Osteoblast (primary cell): ENCODE measurements around the gene TPCN2. TPM values are rescaled to one million over a fixed set of nuclear protein-coding genes. Genes with fewer than 3 reads are reported as not detected.

ENCODE experiments used
- DNase-seq: peaks from one replicate; pipeline ENCODE4 v3.0.0; 2011; ENCODE audit warnings: low spot score, mixed read lengths; ENCODE audit not compliant: insufficient read length; ENCODE audit errors: missing footprints
- H2AFZ ChIP-seq: 2 replicates; pipeline ENCODE4 v1.6.0; 2011; ENCODE audit warnings: mild to moderate bottlenecking, low read length
- H3K27ac ChIP-seq: 2 replicates; pipeline ENCODE4 v1.5.1; 2011; ENCODE audit warnings: mild to moderate bottlenecking, low read depth, low read length, moderate library complexity
- H3K27me3 ChIP-seq: 2 replicates; pipeline ENCODE4 v1.6.0; 2012; ENCODE audit warnings: mild to moderate bottlenecking, control low read depth, inconsistent platforms, low read length, moderate library complexity; ENCODE audit not compliant: insufficient read depth
- H3K36me3 ChIP-seq: 2 replicates; pipeline ENCODE4 v1.5.1; 2011; ENCODE audit warnings: mild to moderate bottlenecking, low read length, control low read depth, moderate library complexity; ENCODE audit not compliant: insufficient read depth
- H3K4me1 ChIP-seq: 2 replicates; pipeline ENCODE4 v1.5.1; 2011; ENCODE audit warnings: mild to moderate bottlenecking, low read length, control low read depth, moderate library complexity; ENCODE audit not compliant: insufficient read depth
- H3K4me2 ChIP-seq: 2 replicates; pipeline ENCODE4 v1.6.0; 2011; ENCODE audit warnings: mild to moderate bottlenecking, low read length; ENCODE audit not compliant: insufficient read depth
- H3K4me3 ChIP-seq: fragments of 200-600 bp; sonication (generic); 3 replicates; pipeline ENCODE4 v1.5.1; 2012; ENCODE audit warnings: mild to moderate bottlenecking, low read length, inconsistent platforms; ENCODE audit not compliant: insufficient read depth
- H3K79me2 ChIP-seq: 2 replicates; pipeline ENCODE4 v1.6.0; 2012; ENCODE audit warnings: mild to moderate bottlenecking, low read length, control low read depth, inconsistent platforms; ENCODE audit not compliant: insufficient read depth
- H3K9me3 ChIP-seq: 2 replicates; pipeline ENCODE4 v1.5.1; 2011; ENCODE audit warnings: low read depth, low read length, control low read depth
- H4K20me1 ChIP-seq: 2 replicates; pipeline ENCODE4 v1.6.0; 2012; ENCODE audit warnings: mild to moderate bottlenecking, low read length, control low read depth; ENCODE audit not compliant: insufficient read depth
- total RNA-seq: library from RNA; depleted of rRNA; stranded (reverse); fragments of >200 nt; gene quantifications from 2 replicates; pipeline ENCODE4 v1.2.3, GENCODE V29; 2012
- TF ChIP-seq, protein P1 (sequence below): IDR thresholded peaks from 2 replicates; pipeline ENCODE4 v1.5.1; 2011; ENCODE audit warnings: mild to moderate bottlenecking, low read depth, low read length, moderate library complexity; ENCODE audit errors: extremely low read depth

The TPCN2 gene
- total RNA-seq, 1 donor: 14.1 TPM

GRCh38 chr11:69078508-69078907 is 29.8 kb downstream of the TPCN2 start:
- peaks cover 6% of the 10 kb centered on the region for H4K20me1 ChIP-seq
- no peak for DNase-seq
- TF ChIP-seq, protein P1, sequence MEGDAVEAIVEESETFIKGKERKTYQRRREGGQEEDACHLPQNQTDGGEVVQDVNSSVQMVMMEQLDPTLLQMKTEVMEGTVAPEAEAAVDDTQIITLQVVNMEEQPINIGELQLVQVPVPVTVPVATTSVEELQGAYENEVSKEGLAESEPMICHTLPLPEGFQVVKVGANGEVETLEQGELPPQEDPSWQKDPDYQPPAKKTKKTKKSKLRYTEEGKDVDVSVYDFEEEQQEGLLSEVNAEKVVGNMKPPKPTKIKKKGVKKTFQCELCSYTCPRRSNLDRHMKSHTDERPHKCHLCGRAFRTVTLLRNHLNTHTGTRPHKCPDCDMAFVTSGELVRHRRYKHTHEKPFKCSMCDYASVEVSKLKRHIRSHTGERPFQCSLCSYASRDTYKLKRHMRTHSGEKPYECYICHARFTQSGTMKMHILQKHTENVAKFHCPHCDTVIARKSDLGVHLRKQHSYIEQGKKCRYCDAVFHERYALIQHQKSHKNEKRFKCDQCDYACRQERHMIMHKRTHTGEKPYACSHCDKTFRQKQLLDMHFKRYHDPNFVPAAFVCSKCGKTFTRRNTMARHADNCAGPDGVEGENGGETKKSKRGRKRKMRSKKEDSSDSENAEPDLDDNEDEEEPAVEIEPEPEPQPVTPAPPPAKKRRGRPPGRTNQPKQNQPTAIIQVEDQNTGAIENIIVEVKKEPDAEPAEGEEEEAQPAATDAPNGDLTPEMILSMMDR: no peak

DNA sequence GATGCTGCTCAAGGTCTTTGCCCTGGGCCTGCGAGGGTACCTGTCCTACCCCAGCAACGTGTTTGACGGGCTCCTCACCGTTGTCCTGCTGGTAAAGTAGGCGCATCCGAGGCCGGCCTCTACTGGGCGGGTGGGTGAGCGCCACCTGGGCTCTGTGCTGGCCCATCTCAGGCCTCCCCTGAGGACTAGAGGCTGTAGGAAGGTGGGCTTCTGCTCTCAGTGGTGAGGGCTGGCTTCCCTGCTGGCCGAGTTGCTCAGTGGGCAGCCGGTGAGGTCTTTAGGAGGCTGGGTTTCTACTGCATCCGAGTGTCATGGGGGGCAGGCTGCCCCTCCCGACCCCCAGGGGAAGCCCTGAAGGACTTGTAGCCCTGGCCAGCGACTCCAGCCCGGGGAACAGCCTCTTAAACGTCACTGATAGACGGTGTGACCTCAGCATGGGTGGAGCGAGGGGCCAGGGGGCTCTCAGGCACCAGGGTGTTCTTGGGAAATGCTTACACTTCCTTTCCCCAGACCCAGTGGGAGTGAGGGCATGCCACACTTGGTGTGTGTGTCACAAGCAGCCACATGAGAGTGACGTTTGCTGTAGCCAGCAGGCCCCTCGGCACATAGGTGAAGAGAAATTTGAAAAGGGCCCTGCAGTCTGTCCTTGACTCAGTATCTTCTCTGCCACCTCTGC is 30.3 kb downstream of the TPCN2 start:
- no peaks in the 10 kb centered on the region for H3K79me2 ChIP-seq
- TF ChIP-seq, protein P1: no peak

More at GRCh38 chr11:69078508-69078907, 29.8 kb downstream of the TPCN2 start:
- Histone ChIP-seq H3K4me2 (no peak overlapping the region), H2AFZ (no peak overlapping the region), H3K4me3 (no peak overlapping the region), H3K9me3 (no peaks in the 10 kb centered on the region), H3K79me2 (no peaks in the 10 kb centered on the region), H3K27ac (no peak overlapping the region), H3K4me1 (peaks cover 34% of the 10 kb centered on the region), H3K36me3 (peaks cover 6% of the 10 kb centered on the region), H3K27me3 (no peaks in the 10 kb centered on the region)

GRCh38 chr11:69079661-69080256 is 31.0 kb downstream of the TPCN2 start:
- H3K27me3 ChIP-seq: no peaks in the 10 kb centered on the region
- H3K36me3 ChIP-seq: peaks cover 5% of the 10 kb centered on the region
- H3K9me3 ChIP-seq: no peaks in the 10 kb centered on the region
- no peak for DNase-seq
- peak overlapping the region; percentile 28 for H3K4me3 ChIP-seq
- H3K4me2 ChIP-seq: no peak overlapping the region
- peaks cover 6% of the 10 kb centered on the region for H4K20me1 ChIP-seq
- no peaks in the 10 kb centered on the region for H3K79me2 ChIP-seq
- H2AFZ ChIP-seq: no peak overlapping the region
- TF ChIP-seq, protein P1: no peak
- peaks cover 30% of the 10 kb centered on the region for H3K4me1 ChIP-seq
- peak overlapping the region; percentile 73 for H3K27ac ChIP-seq

More for the DNA sequence above, 30.3 kb downstream of the TPCN2 start:
- peaks cover 6% of the 10 kb centered on the region for H4K20me1 ChIP-seq
- DNase-seq: no peak
- H3K4me1 ChIP-seq: peaks cover 34% of the 10 kb centered on the region
- no peak overlapping the region for H2AFZ ChIP-seq
- no peaks in the 10 kb centered on the region for H3K9me3 ChIP-seq
- H3K4me2 ChIP-seq: no peak overlapping the region
- no peak overlapping the region for H3K27ac ChIP-seq
- H3K27me3 ChIP-seq: no peaks in the 10 kb centered on the region
- peaks cover 5% of the 10 kb centered on the region for H3K36me3 ChIP-seq
- no peak overlapping the region for H3K4me3 ChIP-seq

DNA sequence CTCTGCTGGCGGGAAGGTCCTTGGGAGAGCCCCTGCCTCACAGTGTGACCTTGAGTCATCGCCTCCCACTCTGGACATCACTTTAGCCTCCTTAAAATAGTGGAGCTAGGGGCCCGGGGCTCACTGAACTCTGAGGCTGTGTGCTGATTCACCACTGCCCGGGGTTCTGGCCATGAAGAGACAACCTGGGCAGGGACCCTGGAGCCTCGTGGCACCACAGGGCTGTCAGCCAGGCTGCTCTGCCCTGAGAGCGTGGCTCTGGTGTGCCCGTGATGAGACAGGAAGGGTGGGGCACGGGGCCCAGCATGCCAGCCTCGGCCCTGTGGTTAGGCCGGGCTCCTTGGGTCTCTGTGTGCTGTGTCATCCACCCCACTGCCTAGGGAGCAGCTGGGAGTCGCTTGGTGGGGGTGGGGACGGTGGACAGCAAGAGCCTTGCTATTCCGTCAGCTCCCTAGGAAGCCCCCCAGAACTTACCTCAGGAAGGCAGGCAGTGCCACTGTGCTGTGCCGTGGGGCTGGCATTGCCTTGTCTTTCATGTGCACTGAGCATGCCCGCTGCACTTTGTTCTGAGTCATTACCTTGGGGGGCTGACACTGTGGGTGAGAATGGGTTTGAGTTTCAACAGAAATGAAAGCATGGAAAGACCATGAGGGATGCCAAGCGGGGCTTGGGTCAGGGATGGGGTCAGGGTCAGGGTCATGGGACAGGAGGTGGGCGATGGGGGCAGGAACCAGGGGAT is 31.7 kb downstream of the TPCN2 start:
- Histone ChIP-seq H3K27me3 (no peaks in the 10 kb centered on the region), H3K4me2 (peak overlapping the region; percentile 18)
- TF ChIP-seq, protein P1: no peak

More for the DNA sequence above, 31.7 kb downstream of the TPCN2 start:
- Histone ChIP-seq H4K20me1 (peaks cover 6% of the 10 kb centered on the region), H2AFZ (peak overlapping the region; percentile 59), H3K27ac (peak overlapping the region; percentile 73), H3K9me3 (no peaks in the 10 kb centered on the region), H3K36me3 (peaks cover 5% of the 10 kb centered on the region), H3K79me2 (no peaks in the 10 kb centered on the region), H3K4me1 (peaks cover 23% of the 10 kb centered on the region), H3K4me3 (peak overlapping the region; percentile 28)
- DNase-seq: peak; percentile 97
